ENCODE results near the gene BLMH.

DNA sequence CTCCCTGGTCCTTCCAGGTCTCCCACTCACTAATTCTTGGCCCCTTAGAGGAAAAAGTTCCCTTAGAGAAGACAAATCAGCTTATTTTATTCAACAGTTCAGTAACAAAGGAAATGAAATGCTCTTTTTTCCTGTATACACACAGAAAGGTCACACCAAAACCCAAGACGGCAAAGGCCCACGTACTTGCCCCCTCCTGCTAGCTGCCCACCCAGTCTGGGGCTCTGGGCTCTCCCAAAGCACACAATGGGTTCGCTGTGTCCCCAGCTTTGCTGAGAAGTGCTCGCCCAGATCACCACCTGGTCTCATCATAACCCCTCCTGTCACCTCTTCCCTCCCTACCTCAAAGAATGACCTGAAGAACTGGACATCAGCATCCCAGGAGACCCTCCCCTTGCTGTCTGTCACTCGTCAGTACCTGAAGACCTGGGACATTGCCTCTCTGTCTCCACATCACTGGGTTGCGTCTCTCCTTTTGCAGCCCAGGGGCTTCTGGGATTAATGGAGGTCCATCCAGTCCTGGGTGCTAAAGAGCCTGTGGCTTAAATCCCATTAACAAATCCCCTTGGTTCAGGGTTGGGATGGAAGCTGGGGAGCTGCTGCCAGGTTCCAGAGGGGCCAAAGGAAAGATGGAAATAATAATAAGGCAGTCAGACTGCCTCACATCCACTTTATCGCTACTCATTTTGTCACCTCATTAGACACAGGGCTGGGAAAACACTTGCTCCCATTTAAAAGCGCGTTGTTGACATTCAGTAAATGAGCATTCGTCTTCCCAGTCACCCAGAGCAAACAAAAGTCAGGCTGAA is 59.5 kb downstream of the BLMH start:
- TF ChIP-seq, protein P1, sequence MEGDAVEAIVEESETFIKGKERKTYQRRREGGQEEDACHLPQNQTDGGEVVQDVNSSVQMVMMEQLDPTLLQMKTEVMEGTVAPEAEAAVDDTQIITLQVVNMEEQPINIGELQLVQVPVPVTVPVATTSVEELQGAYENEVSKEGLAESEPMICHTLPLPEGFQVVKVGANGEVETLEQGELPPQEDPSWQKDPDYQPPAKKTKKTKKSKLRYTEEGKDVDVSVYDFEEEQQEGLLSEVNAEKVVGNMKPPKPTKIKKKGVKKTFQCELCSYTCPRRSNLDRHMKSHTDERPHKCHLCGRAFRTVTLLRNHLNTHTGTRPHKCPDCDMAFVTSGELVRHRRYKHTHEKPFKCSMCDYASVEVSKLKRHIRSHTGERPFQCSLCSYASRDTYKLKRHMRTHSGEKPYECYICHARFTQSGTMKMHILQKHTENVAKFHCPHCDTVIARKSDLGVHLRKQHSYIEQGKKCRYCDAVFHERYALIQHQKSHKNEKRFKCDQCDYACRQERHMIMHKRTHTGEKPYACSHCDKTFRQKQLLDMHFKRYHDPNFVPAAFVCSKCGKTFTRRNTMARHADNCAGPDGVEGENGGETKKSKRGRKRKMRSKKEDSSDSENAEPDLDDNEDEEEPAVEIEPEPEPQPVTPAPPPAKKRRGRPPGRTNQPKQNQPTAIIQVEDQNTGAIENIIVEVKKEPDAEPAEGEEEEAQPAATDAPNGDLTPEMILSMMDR (IDR thresholded peaks at IDR 0.05; ENCODE audit: low read depth, low read length, poor library complexity, severe bottlenecking): no peak
- TF ChIP-seq EZH2phosphoT487 (IDR thresholded peaks at IDR 0.05; ENCODE audit: borderline replicate concordance, low read length): no peak

Measured in DOHH2 (cell line).